GM12865 (cell line): ENCODE results near the gene TBC1D23.
"Not testable (repeated sequence)": the region's sequence is repeated elsewhere in the genome, so short reads cannot be mapped to it uniquely, and the experiment has no call there.

ENCODE experiments used
- DNase-seq: peaks from one replicate; pipeline ENCODE4 v3.0.0; 2010; ENCODE audit warnings: low read depth
- H3K4me3 ChIP-seq: 2 replicates; pipeline ENCODE4 v1.5.1; 2011; ENCODE audit warnings: mild to moderate bottlenecking, low read depth, low read length, control low read depth
- CTCF ChIP-seq: IDR thresholded peaks from 2 replicates; pipeline ENCODE4 v1.5.1; 2011; ENCODE audit warnings: low read length, control low read depth, low read depth, inconsistent platforms; ENCODE audit not compliant: insufficient read depth; ENCODE audit errors: missing control alignments

Gene TBC1D23

GRCh38 chr3:100252001-100252400, 8.8 kb upstream of the TBC1D23 start:
- TF ChIP-seq CTCF, result no peak
- DNase-seq, result no peak
- no peak overlapping the region for H3K4me3 ChIP-seq

GRCh38 chr3:100254168-100254777, 6.5 kb upstream of the TBC1D23 start:
- TF ChIP-seq CTCF, result peak; percentile 77
- DNase-seq, result peak; percentile 74
- no peak overlapping the region for H3K4me3 ChIP-seq

GRCh38 chr3:100256731-100257151, 4.1 kb upstream of the TBC1D23 start:
- TF ChIP-seq CTCF, result no peak
- no peak for DNase-seq
- no peak overlapping the region for H3K4me3 ChIP-seq

GRCh38 chr3:100257586-100257985, 3.2 kb upstream of the TBC1D23 start:
- TF ChIP-seq CTCF, result no peak
- no peak for DNase-seq
- H3K4me3 ChIP-seq, result no peak overlapping the region

- no peak for TF ChIP-seq CTCF
- DNase-seq, result peak; percentile 27
- peak overlapping the region; percentile 67 for H3K4me3 ChIP-seq
These were observed 609 bp upstream of the TBC1D23 start for GRCh38 chr3:100260081-100260684.

- no peak for DNase-seq
- no peak for TF ChIP-seq CTCF
These were observed 702 bp downstream of the TBC1D23 start for GRCh38 chr3:100261485-100261903.

GRCh38 chr3:100262925-100263324, 2.1 kb downstream of the TBC1D23 start:
- not testable (repeated sequence) for H3K4me3 ChIP-seq

More at GRCh38 chr3:100261485-100261903, 702 bp downstream of the TBC1D23 start:
- peak overlapping the region; percentile 87 for H3K4me3 ChIP-seq

More at GRCh38 chr3:100262925-100263324, 2.1 kb downstream of the TBC1D23 start:
- not testable (repeated sequence) for DNase-seq
